Measurements from ENCODE around the gene TPRG1L.

Gene TPRG1L

GRCh38 chr1:3593334-3593733 lies 31.5 kb upstream of the TPRG1L start:
- CTCF ChIA-PET = interaction anchor here (0.6 to 1.0 kb wide), 2 partner anchors 26 to 136 kb away, joined by 3 to 4 read pairs; no protein-coding TSS in a partner anchor

GRCh38 chr1:3593745-3594144 lies 31.1 kb upstream of the TPRG1L start:
- ChIA-PET POLR2A (no interaction called here), CTCF (interaction anchor here (0.6 kb wide), 1 partner anchor 136 kb away, joined by 3 read pairs; no protein-coding TSS in a partner anchor)
- DNase-seq (ENCODE audit: extremely low spot score) = no peak
- TF ChIP-seq NFRKB (IDR thresholded peaks at IDR 0.05) (no peak), HDGF (IDR thresholded peaks at IDR 0.05; ENCODE audit: borderline replicate concordance) (no peak)

More at GRCh38 chr1:3593334-3593733, 31.5 kb upstream of the TPRG1L start:
- TF ChIP-seq PKNOX1 (IDR thresholded peaks at IDR 0.05) (no peak), ARNT (IDR thresholded peaks at IDR 0.05) (no peak), FOXA1 (IDR thresholded peaks at IDR 0.05) (no peak), ZNF384 (IDR thresholded peaks at IDR 0.05) (no peak), TARDBP (IDR thresholded peaks at IDR 0.05) (no peak), LEF1 (IDR thresholded peaks at IDR 0.05; ENCODE audit: borderline replicate concordance) (no peak), ELF4 (IDR thresholded peaks at IDR 0.05) (no peak), NFRKB (IDR thresholded peaks at IDR 0.05) (no peak), CTBP1 (IDR thresholded peaks at IDR 0.05; ENCODE audit: borderline replicate concordance) (no peak), SUZ12 (IDR thresholded peaks at IDR 0.05) (no peak)
- no peak for DNase-seq (ENCODE audit: extremely low spot score)
- POLR2A ChIA-PET = no interaction called here

- no peak for DNase-seq (ENCODE audit: extremely low spot score)
- TF ChIP-seq ZNF384 (IDR thresholded peaks at IDR 0.05) = no peak
- no peak for TF ChIP-seq FOXM1 (IDR thresholded peaks at IDR 0.05; ENCODE audit: borderline replicate concordance)
- no peak for TF ChIP-seq PKNOX1 (IDR thresholded peaks at IDR 0.05)
- TF ChIP-seq SP1 (IDR thresholded peaks at IDR 0.05) = no peak
- no peak for TF ChIP-seq SUZ12 (IDR thresholded peaks at IDR 0.05)
- ChIA-PET CTCF (no interaction called here), POLR2A (no interaction called here)
Observed at GRCh38 chr1:3594706-3595377, 30.0 kb upstream of the TPRG1L start.

- no peak for TF ChIP-seq FOXM1 (IDR thresholded peaks at IDR 0.05; ENCODE audit: borderline replicate concordance)
- CTCF ChIA-PET = no interaction called here
- no peak for DNase-seq (ENCODE audit: extremely low spot score)
- POLR2A ChIA-PET = no interaction called here
Observed at GRCh38 chr1:3595949-3596348, 28.9 kb upstream of the TPRG1L start.

- DNase-seq (ENCODE audit: extremely low spot score) = no peak
- ChIA-PET CTCF (no interaction called here), POLR2A (no interaction called here)
- no peak for TF ChIP-seq L3MBTL2 (conservative IDR thresholded peaks at IDR 0.05)
- no peak for TF ChIP-seq CTBP1 (IDR thresholded peaks at IDR 0.05; ENCODE audit: borderline replicate concordance)
- TF ChIP-seq FOXK2 (IDR thresholded peaks at IDR 0.05) = no peak
- no peak for TF ChIP-seq TARDBP (IDR thresholded peaks at IDR 0.05)
- no peak for TF ChIP-seq PKNOX1 (IDR thresholded peaks at IDR 0.05)
- no peak for TF ChIP-seq HDGF (IDR thresholded peaks at IDR 0.05; ENCODE audit: borderline replicate concordance)
- no peak for TF ChIP-seq NFRKB (IDR thresholded peaks at IDR 0.05)
- TF ChIP-seq ZNF384 (IDR thresholded peaks at IDR 0.05) = no peak
- no peak for TF ChIP-seq SP1 (IDR thresholded peaks at IDR 0.05)
- TF ChIP-seq FOXM1 (IDR thresholded peaks at IDR 0.05; ENCODE audit: borderline replicate concordance) = no peak
- no peak for TF ChIP-seq LEF1 (IDR thresholded peaks at IDR 0.05; ENCODE audit: borderline replicate concordance)
- TF ChIP-seq ARNT (IDR thresholded peaks at IDR 0.05) = no peak
Observed at GRCh38 chr1:3596663-3597598, 27.9 kb upstream of the TPRG1L start.

GRCh38 chr1:3597599-3597964 lies 27.2 kb upstream of the TPRG1L start:
- no peak for TF ChIP-seq CTBP1 (IDR thresholded peaks at IDR 0.05; ENCODE audit: borderline replicate concordance)
- no peak for TF ChIP-seq SP1 (IDR thresholded peaks at IDR 0.05)
- DNase-seq (ENCODE audit: extremely low spot score) = no peak
- POLR2A ChIA-PET = no interaction called here
- CTCF ChIA-PET = no interaction called here

- no peak for DNase-seq (ENCODE audit: extremely low spot score)
- ChIA-PET POLR2A (no interaction called here), CTCF (interaction anchor here (0.6 kb wide), 1 partner anchor 707 kb away, joined by 4 read pairs; no protein-coding TSS in a partner anchor)
- TF ChIP-seq HDGF (IDR thresholded peaks at IDR 0.05; ENCODE audit: borderline replicate concordance) (no peak), FOXA1 (IDR thresholded peaks at IDR 0.05) (no peak), SP1 (IDR thresholded peaks at IDR 0.05) (no peak), PKNOX1 (IDR thresholded peaks at IDR 0.05) (no peak), L3MBTL2 (conservative IDR thresholded peaks at IDR 0.05) (no peak), NFRKB (IDR thresholded peaks at IDR 0.05) (no peak), BHLHE40 (IDR thresholded peaks at IDR 0.05; ENCODE audit: borderline replicate concordance) (no peak), SUZ12 (IDR thresholded peaks at IDR 0.05) (no peak), TARDBP (IDR thresholded peaks at IDR 0.05) (no peak)
Observed at GRCh38 chr1:3598051-3598491, 26.7 kb upstream of the TPRG1L start.

All from HEK293T (cell line).